TTC549 (cell line): ENCODE results near the gene VTI1B.
A peak's percentile ranks its signal among the peaks of the same experiment; 100 is the strongest.

Experiments
- FAIRE-seq: peaks from 2 replicates; lab custom pipeline; 2012; peaks lifted over from hg19 to GRCh38; lab: Jason Lieb, UNC

VTI1B gene

DNA sequence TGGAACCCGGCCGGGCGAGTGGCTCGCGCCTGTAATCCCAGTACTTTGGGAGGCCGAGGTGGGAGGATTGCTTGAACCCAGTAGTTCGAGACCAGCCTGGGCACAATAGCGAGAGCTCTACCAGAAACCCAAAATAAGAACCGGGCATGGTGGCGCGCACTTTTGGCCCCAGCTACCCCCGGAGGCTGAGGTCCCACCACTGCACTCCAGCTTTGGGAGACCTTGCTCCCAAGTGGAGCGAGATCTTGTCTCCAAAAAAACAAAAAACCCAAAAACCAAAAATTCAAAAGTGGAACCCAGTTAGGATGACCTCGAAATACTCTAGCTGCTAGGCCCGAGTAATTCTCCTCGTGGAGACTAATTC lies 769 bp upstream of the VTI1B start:
- FAIRE-seq, result no peak

DNA sequence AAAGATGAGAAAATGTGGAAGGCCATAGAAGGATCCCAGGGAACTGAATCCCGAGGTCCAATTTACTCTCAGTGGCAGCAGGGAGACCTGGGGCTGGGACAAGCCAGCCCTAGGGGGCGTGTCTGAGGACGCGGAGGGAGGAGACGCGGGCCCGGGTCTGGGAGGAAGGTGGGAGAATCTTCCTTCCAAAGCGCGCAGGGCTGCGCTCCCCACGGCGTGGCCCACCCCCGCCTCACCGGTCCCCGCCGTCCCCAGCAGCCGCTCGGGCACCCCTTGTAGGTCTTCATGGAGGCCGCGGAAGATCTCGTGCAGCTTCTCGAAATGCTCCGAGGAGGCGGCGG lies 323 bp downstream of the VTI1B start:
- no peak for FAIRE-seq

- FAIRE-seq, result no peak
Observed at GRCh38 chr14:67673451-67673850, 981 bp downstream of the VTI1B start.

DNA sequence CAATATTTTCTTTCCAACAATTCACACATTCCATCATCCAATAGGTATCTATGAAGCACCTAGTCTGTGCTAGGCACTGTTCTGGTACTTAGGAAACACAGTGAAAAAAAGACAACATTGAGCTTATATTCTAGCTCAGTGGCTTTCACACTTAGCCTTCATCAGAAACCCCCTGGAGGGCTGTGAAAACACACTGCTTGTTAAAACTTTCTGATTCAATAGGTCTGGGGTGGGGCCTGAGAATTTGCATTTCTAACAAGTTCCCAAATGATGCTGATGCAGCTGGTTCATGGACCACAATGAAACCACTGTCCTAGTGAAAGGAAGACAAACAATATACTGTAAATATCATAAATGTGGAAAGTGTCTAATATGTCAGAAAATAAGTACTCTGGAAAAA lies 5.9 kb downstream of the VTI1B start:
- FAIRE-seq, result no peak

GRCh38 chr14:67666750-67667449 lies 7.5 kb downstream of the VTI1B start:
- FAIRE-seq, result peak; percentile 70

GRCh38 chr14:67665868-67666267 lies 8.6 kb downstream of the VTI1B start:
- FAIRE-seq, result no peak

DNA sequence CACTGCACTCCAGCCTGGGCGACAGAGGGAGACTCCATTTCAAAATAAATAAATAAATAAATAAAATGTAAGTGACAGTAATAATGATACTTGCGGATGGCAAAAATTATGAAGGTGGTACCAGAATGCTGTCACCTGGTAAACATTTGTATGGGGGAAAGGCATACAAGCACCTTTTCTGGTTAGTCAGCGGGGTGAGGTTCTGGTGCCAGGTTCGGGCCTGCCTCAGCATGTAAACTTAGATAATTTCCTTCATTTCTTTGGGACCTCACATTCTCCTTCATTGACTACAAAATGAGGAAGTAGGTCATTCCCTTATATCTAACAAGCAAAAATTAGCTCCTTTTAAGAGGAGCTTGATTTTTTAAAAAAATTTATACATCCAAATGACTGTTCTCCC lies 10.8 kb downstream of the VTI1B start:
- no peak for FAIRE-seq

DNA sequence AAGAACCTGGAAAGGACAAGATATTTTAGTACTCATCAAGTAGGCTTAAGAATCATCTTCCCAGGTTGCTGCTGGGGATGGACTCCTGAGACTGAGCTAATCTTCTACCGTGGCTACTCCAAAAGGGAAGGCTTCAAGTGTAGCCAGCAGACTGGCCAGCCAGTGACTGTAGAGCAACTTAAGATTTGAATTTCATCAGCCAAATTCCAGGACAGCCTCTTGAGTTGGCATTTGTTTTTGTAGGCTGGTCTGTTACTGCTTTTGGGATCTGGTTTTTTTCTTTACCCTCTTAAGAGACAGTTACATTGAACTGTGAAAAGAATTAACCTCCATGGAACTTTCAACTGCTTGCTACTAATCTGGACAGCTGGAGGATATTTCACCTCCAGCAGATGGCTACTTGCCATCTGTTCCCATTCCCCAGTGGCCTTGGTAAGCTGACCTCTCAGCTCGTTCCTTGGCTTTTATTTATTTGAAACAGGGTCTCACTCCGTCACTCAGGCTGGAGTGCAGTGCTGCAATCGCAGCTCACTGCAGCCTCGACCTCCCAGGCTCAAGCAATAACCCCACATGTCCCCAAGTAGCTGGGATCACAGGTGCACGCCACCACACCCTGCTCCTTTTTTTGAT lies 20.7 kb downstream of the VTI1B start:
- FAIRE-seq, result no peak

DNA sequence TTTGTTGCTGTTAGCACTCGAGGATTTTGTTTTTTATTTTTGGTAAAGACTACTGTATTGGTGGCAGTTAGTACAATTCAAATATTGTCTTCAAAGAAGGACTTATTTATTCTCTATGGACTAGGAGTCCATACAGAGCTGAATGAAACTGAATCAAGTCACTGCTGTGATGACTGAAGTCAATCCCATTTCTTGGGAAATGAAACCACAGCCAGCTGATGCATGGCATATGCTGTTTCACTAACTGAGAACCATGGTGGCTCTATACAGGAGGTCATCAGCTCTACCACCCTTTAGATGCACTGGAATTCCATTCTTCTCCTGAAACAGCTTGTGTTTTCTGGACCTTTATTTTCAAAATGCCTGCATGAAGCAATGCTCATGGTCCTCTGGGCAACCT lies 22.2 kb downstream of the VTI1B start:
- FAIRE-seq, result no peak

DNA sequence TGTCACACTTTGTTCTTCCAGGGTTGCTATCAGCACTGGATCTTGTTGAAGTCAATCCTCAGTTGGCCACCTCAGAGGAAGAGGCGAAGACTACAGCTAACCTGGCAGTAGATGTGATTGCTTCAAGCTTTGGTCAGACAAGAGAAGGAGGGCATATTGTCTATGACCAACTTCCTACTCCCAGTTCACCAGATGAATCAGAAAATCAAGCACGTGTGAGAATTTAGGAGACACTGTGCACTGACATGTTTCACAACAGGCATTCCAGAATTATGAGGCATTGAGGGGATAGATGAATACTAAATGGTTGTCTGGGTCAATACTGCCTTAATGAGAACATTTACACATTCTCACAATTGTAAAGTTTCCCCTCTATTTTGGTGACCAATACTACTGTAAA lies 23.7 kb downstream of the VTI1B start:
- no peak for FAIRE-seq

- FAIRE-seq, result no peak
Observed at GRCh38 chr14:67650151-67650550, 24.3 kb downstream of the VTI1B start.

GRCh38 chr14:67646131-67646530 lies 28.3 kb downstream of the VTI1B start:
- no peak for FAIRE-seq

- FAIRE-seq, result no peak
Observed at GRCh38 chr14:67645414-67645813, 29.0 kb downstream of the VTI1B start.

DNA sequence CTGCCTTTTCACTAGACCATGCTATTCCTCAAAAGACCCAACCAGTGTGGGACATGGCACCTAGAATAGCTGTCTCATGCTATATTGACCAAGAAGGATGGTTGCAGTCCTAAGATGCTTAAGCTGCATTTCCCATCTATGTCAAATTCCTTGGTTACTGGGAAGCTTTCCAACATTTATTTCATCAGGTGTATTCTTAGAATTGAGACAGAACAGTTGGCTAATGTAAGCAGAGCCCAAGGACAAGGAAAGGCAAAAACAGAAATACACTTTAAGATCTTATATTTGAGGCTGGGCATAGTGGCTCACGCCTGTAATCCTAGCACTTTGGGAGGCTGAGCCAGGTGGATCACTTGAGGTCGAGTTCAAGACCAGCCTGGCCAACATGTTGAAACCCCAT lies 30.0 kb downstream of the VTI1B start:
- no peak for FAIRE-seq

- FAIRE-seq, result no peak
Observed at GRCh38 chr14:67643713-67644112, 30.7 kb downstream of the VTI1B start.

GRCh38 chr14:67641902-67642749 lies 32.3 kb downstream of the VTI1B start:
- FAIRE-seq, result no peak

- FAIRE-seq, result no peak
Observed at GRCh38 chr14:67641480-67641879, 33.0 kb downstream of the VTI1B start.

DNA sequence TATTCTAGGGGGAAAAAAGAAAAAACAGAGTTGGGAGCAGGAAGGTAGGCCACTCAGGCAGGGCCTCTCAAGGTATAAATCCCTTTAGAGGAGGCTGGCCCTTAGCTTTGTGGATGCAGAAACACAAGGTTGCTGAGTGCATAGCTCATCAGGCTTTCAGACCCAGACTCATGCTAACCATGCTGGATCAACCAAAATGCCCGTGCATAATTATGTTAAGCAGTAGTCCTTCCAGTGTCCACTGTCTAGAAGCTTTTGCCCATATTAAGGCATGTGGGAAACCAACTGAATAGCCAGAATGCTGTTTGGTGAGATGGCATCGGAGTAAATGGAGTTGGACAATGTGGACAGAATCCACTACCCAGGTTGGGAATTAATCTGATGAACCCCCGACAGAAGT lies 35.8 kb downstream of the VTI1B start:
- FAIRE-seq, result no peak

DNA sequence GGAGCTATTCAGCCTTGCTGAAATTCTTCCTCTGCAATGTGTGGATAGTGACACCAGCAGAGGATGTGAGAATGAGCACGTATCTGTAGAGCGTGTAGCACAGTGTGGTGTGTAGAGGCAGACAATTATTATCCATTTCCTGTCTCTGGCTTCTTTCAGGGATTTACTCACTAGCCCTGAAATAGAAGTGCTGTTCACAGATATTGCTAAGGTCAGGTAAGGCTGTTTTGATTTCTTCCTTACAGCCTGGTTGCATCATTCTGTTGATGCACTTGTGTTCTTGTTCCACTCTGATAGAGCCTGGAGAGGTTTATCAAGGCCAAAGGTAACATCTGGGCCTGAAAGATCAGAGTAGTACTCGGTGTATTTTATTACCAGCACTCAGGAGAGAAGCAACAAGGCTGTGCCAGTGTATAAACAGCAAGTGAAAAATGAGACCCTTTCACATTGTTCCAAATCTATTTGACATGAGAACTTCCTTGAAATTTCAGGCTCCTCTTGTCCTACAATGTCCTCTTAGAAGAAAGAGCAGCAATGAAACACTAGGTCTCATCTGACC lies 38.0 kb downstream of the VTI1B start:
- no peak for FAIRE-seq

DNA sequence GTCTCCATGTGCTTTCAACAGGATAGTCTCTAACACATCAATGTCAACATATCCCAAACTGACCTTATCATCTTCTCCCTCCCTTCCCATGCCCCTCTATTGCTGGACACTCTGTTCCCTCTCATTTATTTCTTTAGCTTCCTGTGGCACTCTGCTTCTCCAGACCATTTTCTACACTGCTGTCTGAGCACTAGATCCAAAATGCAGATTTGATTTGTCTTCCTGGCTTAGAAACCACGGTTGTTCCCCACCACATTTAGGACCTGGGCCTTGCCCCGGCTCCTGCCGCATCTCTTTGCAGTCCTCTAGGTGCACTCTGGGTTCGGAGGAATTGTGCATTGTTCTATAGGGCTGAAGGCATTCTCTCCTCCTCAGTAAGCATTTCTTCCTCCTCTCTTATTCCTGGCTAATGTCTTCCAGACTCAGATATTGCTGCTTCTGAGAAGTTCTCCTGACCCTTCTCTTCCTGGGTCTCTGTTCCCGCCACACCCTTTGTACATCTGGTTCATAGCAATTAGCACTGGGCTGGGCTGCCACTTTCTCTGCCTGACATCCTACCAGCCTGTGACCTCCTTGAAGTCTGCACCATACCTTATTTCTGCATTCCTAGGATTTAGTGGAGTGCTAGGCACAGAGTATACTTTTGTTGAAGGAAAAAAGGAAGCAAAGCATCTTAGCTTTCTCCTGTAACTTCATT lies 40.8 kb downstream of the VTI1B start:
- no peak for FAIRE-seq

DNA sequence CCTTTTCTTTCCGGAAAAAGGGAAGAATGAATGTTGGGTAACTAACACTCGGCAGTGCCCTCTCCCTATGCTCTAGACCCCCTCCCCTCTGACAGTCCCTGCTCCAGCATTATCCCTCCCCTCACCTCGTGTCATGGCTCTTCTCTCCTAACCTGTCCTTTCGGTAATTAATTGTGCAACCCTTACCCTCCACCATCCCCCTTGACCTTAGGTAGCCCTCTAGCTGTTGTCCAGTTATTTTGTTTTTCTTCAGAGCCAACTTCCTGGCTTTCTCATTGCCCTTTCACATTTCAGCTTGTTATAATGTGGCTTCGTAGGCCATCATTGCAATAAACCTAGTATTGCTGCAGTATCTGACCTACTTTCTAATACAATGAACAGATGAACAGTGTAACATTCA lies 43.5 kb downstream of the VTI1B start:
- no peak for FAIRE-seq

DNA sequence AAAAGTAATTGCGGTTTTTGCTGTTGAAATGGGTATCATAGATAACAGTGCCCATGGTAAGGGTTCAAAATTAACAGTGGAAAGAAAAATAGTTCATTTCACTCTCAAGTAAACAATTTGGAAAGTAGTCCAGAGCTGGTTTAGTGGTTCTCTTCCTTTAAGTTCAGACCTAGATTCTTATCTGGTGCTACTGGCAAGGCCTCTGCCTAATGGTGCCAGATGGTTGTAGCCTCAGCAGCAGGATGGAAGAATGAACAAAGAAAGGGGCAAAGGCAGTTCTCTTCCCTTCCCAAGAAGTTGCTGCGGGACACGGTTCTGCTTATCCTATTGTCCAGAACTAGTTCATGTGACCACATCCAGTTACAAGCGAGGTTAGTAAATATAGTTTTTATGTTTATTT lies 44.2 kb downstream of the VTI1B start:
- FAIRE-seq, result no peak

GRCh38 chr14:67627519-67627918 lies 46.9 kb downstream of the VTI1B start:
- no peak for FAIRE-seq
